ENCODE data around the gene WNT3A. TPM values are rescaled to one million over a fixed set of nuclear protein-coding genes. Genes with fewer than 3 reads are reported as not detected.

The WNT3A gene
- total RNA-seq, 2 donors from 2014 or later = not detected

- DNase-seq (ENCODE audit: low spot score) = peak; percentile 44
- TF ChIP-seq CTCF (IDR thresholded peaks at IDR 0.05) = no peak
- peaks cover 0 to 14% of the 10 kb centered on the region in 2 donors for H3K27me3 ChIP-seq
These were observed 3.3 kb downstream of the WNT3A start for GRCh38 chr1:228009828-228010775.

DNA sequence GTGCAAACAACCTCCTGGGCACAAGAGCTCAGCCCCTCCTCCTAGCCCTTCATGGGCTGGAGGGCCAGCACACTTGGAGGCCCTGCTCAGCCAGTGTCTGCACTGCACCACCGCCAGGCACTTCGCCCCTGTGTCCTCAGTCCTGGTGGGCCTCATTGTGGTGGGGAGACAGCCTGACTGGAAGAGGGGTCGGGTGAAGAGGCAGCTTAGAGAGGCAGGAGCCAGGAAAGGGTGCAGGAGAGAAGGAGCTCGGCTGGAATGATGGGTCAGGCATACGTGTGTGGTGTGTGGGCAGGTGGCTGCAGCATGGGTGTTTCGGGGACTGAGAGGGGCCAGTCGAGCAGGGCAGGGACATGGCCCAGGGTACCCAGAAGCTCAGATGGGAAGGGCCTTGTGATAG lies 4.1 kb downstream of the WNT3A start:
- no peak overlapping the region for H3K4me3 ChIP-seq
- no peaks in the 10 kb centered on the region for H3K9me3 ChIP-seq
- peaks cover 0 to 5% of the 10 kb centered on the region in 2 donors for H3K4me1 ChIP-seq
- H3K36me3 ChIP-seq = no peaks in the 10 kb centered on the region
- TF ChIP-seq CTCF (IDR thresholded peaks at IDR 0.05) = no peak
- DNase-seq (ENCODE audit: low spot score) = peak; percentile 28
- H3K27ac ChIP-seq = no peak overlapping the region
- peaks cover 0 to 10% of the 10 kb centered on the region in 2 donors for H3K27me3 ChIP-seq

More at GRCh38 chr1:228009828-228010775, 3.3 kb downstream of the WNT3A start:
- H3K4me3 ChIP-seq = no peak overlapping the region
- no peaks in the 10 kb centered on the region for H3K36me3 ChIP-seq
- H3K27ac ChIP-seq = no peak overlapping the region
- peaks cover 0 to 5% of the 10 kb centered on the region in 2 donors for H3K4me1 ChIP-seq
- no peaks in the 10 kb centered on the region for H3K9me3 ChIP-seq

- TF ChIP-seq CTCF (IDR thresholded peaks at IDR 0.05) = no peak
- Histone ChIP-seq H3K4me3 (no peak overlapping the region), H3K36me3 (no peaks in the 10 kb centered on the region), H3K27ac (no peak overlapping the region), H3K9me3 (no peaks in the 10 kb centered on the region), H3K27me3 (peaks cover 0 to 10% of the 10 kb centered on the region in 2 donors), H3K4me1 (peaks cover 0 to 5% of the 10 kb centered on the region in 2 donors)
- DNase-seq (ENCODE audit: low spot score) = peak; percentile 47
These were observed 5.0 kb downstream of the WNT3A start for GRCh38 chr1:228011721-228012311.

GRCh38 chr1:228012555-228012954 lies 5.8 kb downstream of the WNT3A start:
- H3K27ac ChIP-seq = no peak overlapping the region
- peaks cover 0 to 9% of the 10 kb centered on the region in 2 donors for H3K27me3 ChIP-seq
- DNase-seq (ENCODE audit: low spot score) = peak; percentile 7
- H3K9me3 ChIP-seq = no peaks in the 10 kb centered on the region
- H3K36me3 ChIP-seq = no peaks in the 10 kb centered on the region
- H3K4me3 ChIP-seq = no peak overlapping the region
- no peak for TF ChIP-seq CTCF (IDR thresholded peaks at IDR 0.05)
- no peaks in the 10 kb centered on the region for H3K4me1 ChIP-seq

GRCh38 chr1:228013131-228013934 lies 6.5 kb downstream of the WNT3A start:
- H3K27me3 ChIP-seq = peaks cover 0 to 2% of the 10 kb centered on the region in 2 donors
- TF ChIP-seq CTCF (IDR thresholded peaks at IDR 0.05) = no peak
- H3K36me3 ChIP-seq = no peaks in the 10 kb centered on the region
- H3K9me3 ChIP-seq = no peaks in the 10 kb centered on the region
- DNase-seq (ENCODE audit: low spot score) = no peak
- H3K4me3 ChIP-seq = no peak overlapping the region
- H3K4me1 ChIP-seq = no peaks in the 10 kb centered on the region
- H3K27ac ChIP-seq = no peak overlapping the region

Measured in right atrium auricular region (tissue), 2 donors.